Thoracic aorta (tissue), 2 donors: ENCODE results near the gene MACO1. TPM values are rescaled to one million over a fixed set of nuclear protein-coding genes. Genes with fewer than 3 reads are reported as not detected.

Experiments
- ATAC-seq: fragments of 150-250 bp; one replicate; pipeline ENCODE4 v1.8.0; 2017; ENCODE audit warnings: low read depth; ENCODE audit not compliant: insufficient number of reproducible peaks, low FRiP score
- DNase-seq: peaks from one replicate; pipeline ENCODE4 v3.0.0-alpha.2; 2020; ENCODE audit warnings: low spot score
- H3K27ac ChIP-seq, 2 donors: fragments of 200-600 bp; sonication (generic); 1 replicate in 1 of 2; 2 replicates in 1 of 2; pipeline ENCODE4 v1.5.1; 2016; ENCODE audit warnings: mild to moderate bottlenecking in 2 of 2, moderate library complexity in 2 of 2
- H3K27me3 ChIP-seq: fragments of 200-600 bp; sonication (generic); replicated peaks from 2 replicates; pipeline ENCODE4 v1.6.0; 2016; ENCODE audit warnings: mild to moderate bottlenecking; ENCODE audit not compliant: insufficient read depth
- H3K36me3 ChIP-seq: fragments of 200-600 bp; sonication (generic); one replicate; pipeline ENCODE4 v1.5.1; 2016
- H3K4me1 ChIP-seq, 2 donors: fragments of 200-600 bp; sonication (generic); 1 replicate in 1 of 2; 2 replicates in 1 of 2; pipeline versions ENCODE4 v1.5.1 to v1.6.0; 2016; ENCODE audit warnings: low read depth in 2 of 2, mild to moderate bottlenecking in 1 of 2; ENCODE audit not compliant: control insufficient read depth in 1 of 2
- H3K4me3 ChIP-seq: fragments of 200-600 bp; sonication (generic); 2 replicates; pipeline ENCODE4 v1.5.1; 2016; ENCODE audit warnings: mild to moderate bottlenecking
- H3K9me3 ChIP-seq: fragments of 200-600 bp; sonication (generic); 2 replicates; pipeline ENCODE4 v1.5.1; 2016
- CTCF ChIP-seq: fragments of 200-600 bp; sonication (generic); IDR thresholded peaks from one replicate; pipeline ENCODE4 v1.5.1; 2019; ENCODE audit warnings: antibody characterized with exemption
- total RNA-seq, 2 donors: library from RNA; depleted of rRNA; stranded (reverse); fragments of >200 nt; gene quantifications; one replicate each; pipeline versions ENCODE4 v1.1.0 to v1.2.3, GENCODE V29; 2016

The MACO1 gene
- total RNA-seq, 2 donors from 2014 or later = 15.2 to 18.8 TPM

- Histone ChIP-seq H3K27ac (peak overlapping the region in 1 of 2 donors; percentile 55), H3K4me1 (peaks cover 4 to 20% of the 10 kb centered on the region in 2 donors), H3K36me3 (no peaks in the 10 kb centered on the region), H3K27me3 (no peaks in the 10 kb centered on the region), H3K4me3 (no peak overlapping the region), H3K9me3 (peaks cover 3% of the 10 kb centered on the region)
- no peak for ATAC-seq
- no peak for DNase-seq
- no peak for TF ChIP-seq CTCF
These were observed 96.6 kb downstream of the MACO1 start for GRCh38 chr1:25527226-25527846.

- TF ChIP-seq CTCF = no peak
- Histone ChIP-seq H3K27ac (no peak overlapping the region), H3K27me3 (no peaks in the 10 kb centered on the region), H3K36me3 (no peaks in the 10 kb centered on the region), H3K4me3 (no peak overlapping the region), H3K4me1 (peaks cover 4 to 24% of the 10 kb centered on the region in 2 donors), H3K9me3 (peaks cover 3% of the 10 kb centered on the region)
- DNase-seq (no peak), ATAC-seq (no peak)
These were observed 97.4 kb downstream of the MACO1 start for GRCh38 chr1:25527946-25528595.

GRCh38 chr1:25528881-25529517 is 98.3 kb downstream of the MACO1 start:
- ATAC-seq (no peak), DNase-seq (no peak)
- H3K4me3 ChIP-seq = no peak overlapping the region
- peaks cover 3% of the 10 kb centered on the region for H3K9me3 ChIP-seq
- no peaks in the 10 kb centered on the region for H3K27me3 ChIP-seq
- no peak overlapping the region for H3K27ac ChIP-seq
- peaks cover 4 to 25% of the 10 kb centered on the region in 2 donors for H3K4me1 ChIP-seq
- TF ChIP-seq CTCF = no peak
- no peaks in the 10 kb centered on the region for H3K36me3 ChIP-seq

- Histone ChIP-seq H3K4me3 (no peak overlapping the region), H3K9me3 (peaks cover 3% of the 10 kb centered on the region), H3K4me1 (peaks cover 4 to 25% of the 10 kb centered on the region in 2 donors), H3K27ac (no peak overlapping the region), H3K36me3 (no peaks in the 10 kb centered on the region), H3K27me3 (no peaks in the 10 kb centered on the region)
- DNase-seq (no peak), ATAC-seq (no peak)
- no peak for TF ChIP-seq CTCF
These were observed 99.0 kb downstream of the MACO1 start for GRCh38 chr1:25529518-25530185.
